Measurements from ENCODE around the gene MSL2. TPM values are rescaled to one million over a fixed set of nuclear protein-coding genes. Genes with fewer than 3 reads are reported as not detected.
A peak's percentile ranks its signal among the peaks of the same experiment; 100 is the strongest.
"Not testable (repeated sequence)": the region's sequence is repeated elsewhere in the genome, so short reads cannot be mapped to it uniquely, and the experiment has no call there.

Gene MSL2, protein sequence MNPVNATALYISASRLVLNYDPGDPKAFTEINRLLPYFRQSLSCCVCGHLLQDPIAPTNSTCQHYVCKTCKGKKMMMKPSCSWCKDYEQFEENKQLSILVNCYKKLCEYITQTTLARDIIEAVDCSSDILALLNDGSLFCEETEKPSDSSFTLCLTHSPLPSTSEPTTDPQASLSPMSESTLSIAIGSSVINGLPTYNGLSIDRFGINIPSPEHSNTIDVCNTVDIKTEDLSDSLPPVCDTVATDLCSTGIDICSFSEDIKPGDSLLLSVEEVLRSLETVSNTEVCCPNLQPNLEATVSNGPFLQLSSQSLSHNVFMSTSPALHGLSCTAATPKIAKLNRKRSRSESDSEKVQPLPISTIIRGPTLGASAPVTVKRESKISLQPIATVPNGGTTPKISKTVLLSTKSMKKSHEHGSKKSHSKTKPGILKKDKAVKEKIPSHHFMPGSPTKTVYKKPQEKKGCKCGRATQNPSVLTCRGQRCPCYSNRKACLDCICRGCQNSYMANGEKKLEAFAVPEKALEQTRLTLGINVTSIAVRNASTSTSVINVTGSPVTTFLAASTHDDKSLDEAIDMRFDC
- total RNA-seq, result 42.3 TPM

DNA sequence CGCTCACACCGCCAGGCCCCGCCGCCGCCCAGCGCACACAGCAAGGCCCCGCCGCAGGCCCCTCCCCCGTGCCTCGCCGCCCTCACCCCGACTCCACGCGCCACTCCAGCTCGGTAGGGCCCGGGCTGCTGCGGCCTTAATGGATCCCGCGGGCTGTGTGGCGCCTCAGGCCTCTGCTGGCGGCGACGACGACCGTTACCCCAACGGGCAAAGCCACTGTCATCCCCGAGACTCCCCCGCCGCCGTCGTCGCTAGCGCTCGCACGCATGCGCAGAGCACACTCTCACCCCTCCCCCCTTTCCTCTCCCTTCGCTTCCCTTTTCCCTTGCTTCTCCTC lies at the start of gene MSL2:
Gene MSL2, minus strand, starts transcription at position 272 of the 337 bp plus-strand sequence. CDS start 1,222 bp downstream, outside the sequence.
- DNase-seq (ENCODE audit: low spot score), result no peak

GRCh38 chr3:136245691-136246090 lies 49.6 kb upstream of the MSL2 start:
- no peak for DNase-seq (ENCODE audit: low spot score)

GRCh38 chr3:136239094-136239493 lies 43.0 kb upstream of the MSL2 start:
- DNase-seq (ENCODE audit: low spot score), result no peak

- DNase-seq (ENCODE audit: low spot score), result no peak
Measured at GRCh38 chr3:136237961-136238649, 42.0 kb upstream of the MSL2 start.

DNA sequence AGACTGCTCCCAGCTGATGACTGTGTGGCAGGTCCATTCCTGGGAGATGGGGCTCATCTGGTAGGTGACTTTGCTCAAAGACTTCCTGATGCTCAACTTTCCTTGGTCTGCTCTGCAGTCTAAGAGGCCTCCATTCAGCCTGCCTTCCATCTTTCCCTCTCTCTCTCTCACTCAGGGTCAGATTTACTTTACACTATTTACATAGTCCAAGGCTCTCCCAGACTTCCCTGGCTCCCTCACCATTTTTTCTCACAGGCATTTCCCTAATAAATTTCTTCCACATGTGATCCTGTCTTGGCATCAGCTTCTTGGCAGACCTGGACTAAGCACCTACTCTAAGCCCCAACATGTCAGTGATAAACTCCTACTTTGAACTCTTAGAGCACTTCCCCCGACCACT lies 41.0 kb upstream of the MSL2 start:
- DNase-seq (ENCODE audit: low spot score), result no peak

GRCh38 chr3:136236109-136236508 lies 40.0 kb upstream of the MSL2 start:
- DNase-seq (ENCODE audit: low spot score), result no peak

GRCh38 chr3:136235545-136235944 lies 39.4 kb upstream of the MSL2 start:
- DNase-seq (ENCODE audit: low spot score), result no peak

DNA sequence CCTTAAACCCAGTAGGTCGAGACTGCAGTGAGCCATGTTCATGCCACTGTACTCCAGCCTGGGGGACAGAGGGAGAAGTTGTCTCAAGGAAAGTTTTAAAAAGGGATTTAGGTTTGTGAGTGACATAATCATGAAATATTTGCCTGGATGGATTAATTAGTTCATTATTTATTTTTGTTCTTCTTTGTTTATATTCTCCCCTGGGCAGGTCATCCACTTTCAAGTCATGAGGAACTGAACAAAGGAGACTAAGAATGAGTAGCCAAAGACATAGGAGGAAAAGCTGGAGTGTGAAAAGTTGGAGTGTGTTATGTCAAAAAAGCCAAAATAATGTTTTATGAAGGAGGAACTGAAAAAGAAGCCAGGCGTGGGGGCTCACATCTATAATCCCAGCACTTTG lies 36.3 kb upstream of the MSL2 start:
- no peak for DNase-seq (ENCODE audit: low spot score)

DNA sequence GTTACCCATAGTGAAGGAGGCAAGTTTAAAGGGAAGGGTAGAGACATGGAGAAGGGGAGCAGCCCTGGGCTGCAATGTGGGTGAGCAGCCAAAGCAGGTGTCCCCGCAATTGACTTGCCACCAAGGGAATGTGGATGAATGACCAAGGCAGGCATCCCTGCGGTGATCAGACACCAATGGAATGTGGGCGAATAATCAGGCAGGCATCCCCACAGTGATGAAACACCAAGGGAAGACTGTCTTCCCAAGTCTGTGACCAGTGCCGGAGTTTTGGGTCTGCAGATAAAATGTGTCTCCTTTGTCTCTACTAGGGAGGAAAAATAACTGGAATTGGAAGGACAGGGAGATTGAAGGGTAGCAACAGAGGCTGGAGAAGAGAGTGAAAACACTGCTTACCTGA lies 26.6 kb upstream of the MSL2 start:
- not testable (repeated sequence) for DNase-seq (ENCODE audit: low spot score)

DNA sequence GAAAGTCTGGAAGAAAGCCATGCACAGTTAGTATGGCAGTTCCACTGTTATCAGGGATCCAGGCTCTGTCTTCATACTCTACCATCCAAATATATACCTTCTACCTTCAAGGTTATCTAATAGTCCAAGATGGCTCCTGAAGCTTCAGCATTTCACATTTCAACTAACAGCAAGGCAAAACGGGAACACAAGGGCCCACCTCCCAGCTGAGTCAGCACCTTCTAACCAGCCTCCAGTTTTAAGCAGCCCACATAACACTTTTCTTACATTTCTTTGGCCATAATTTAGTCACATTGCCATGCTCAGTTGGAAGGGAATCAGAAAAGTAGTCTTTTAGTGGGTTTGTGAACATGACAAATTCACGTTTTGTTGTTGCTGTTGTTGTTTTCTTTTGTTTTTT lies 15.4 kb upstream of the MSL2 start:
- DNase-seq (ENCODE audit: low spot score), result no peak

- no peak for DNase-seq (ENCODE audit: low spot score)
Measured at GRCh38 chr3:136209921-136210320, 13.8 kb upstream of the MSL2 start.

GRCh38 chr3:136207489-136208115 lies 11.5 kb upstream of the MSL2 start:
- DNase-seq (ENCODE audit: low spot score), result no peak

GRCh38 chr3:136199219-136199618 lies 3.1 kb upstream of the MSL2 start:
- not testable (repeated sequence) for DNase-seq (ENCODE audit: low spot score)

- not testable (repeated sequence) for DNase-seq (ENCODE audit: low spot score)
Measured at GRCh38 chr3:136198462-136199078, 2.4 kb upstream of the MSL2 start.

- DNase-seq (ENCODE audit: low spot score), result no peak
Measured at GRCh38 chr3:136197159-136197793, 1.1 kb upstream of the MSL2 start.

- peak; percentile 100 for DNase-seq (ENCODE audit: low spot score)
Measured at GRCh38 chr3:136196401-136197158, 445 bp upstream of the MSL2 start.

DNA sequence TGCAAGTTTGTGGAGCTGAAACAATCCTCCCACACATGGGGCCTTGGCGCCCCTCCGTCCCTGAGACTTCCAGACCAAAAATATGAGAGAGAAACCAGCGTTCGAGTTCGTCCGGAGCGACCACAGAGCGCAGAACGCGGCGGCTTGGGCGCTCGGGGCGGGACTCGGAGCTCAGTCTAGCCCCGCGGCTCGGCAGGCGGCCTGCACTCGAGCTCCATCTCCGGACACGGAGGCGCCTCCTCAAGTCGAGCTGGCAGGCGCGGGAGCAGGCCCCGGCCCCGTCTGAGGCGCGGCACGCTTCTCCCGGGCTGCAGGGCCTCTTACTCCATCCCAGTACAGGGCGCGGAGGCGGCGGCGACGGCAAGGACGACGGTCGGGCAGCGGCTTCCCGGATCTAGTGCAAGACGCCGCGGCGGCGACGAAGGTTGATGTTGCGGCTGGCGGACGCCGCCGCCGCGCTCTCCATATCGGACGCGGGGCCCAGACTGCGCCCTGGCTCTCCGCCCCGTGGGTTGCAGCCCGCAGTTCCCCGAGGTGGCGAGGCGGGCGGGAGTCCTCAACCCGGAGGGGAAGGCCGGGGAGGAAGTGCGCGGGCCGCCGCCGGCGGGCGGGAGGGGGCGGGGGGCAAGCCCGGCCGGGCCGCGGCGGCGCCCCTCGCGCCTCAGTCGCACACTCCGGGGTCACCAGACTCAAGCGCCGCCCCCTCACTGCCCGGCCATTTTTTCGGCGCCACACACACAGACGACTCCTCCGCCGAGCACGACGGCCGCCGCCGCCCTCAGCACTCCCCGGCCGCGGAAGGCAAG lies 674 bp downstream of the MSL2 start:
- DNase-seq (ENCODE audit: low spot score), result peak; percentile 85

DNA sequence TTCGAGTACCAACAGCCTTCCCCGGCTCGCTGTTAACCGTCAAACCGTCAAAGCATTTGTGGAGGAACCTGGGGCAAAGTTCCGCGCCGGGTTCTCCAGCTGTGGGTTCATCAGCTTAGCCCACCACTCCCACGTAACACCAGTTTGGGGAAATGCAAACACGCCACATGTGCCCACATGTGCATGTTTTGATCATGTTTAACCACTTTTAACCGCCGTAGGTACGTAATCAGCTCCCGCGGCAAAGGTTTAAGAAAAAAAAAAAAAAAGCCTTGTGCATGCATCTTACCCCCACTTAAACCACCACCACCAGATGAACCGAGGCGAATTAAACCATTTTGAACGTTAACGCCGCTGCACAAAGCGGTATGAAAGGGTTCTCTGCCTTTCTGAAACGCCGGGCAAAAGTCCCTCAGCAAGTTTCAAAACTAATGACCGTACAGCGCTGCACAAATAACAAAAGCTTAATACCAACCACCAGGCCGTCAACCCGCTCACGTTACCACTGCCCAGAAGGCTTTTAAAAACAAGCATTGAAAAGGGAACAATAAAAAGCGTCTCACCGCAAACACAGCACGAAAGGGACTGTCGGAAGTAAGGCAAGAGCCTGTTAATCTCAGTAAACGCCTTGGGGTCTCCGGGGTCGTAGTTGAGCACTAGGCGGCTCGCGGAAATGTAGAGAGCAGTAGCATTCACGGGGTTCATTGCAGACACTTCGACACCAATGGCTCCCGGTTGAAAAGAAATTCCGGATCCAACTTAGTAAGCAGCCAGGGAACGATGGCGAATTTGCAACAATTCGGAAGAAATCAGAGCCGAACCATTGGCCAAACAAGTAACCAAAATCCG lies 1.5 kb downstream of the MSL2 start:
- peak; percentile 53 for DNase-seq (ENCODE audit: low spot score)

Data from ureter (tissue), 1 donor.